Ascending aorta (tissue), 2 donors: ENCODE results near the gene NGDN. TPM values are rescaled to one million over a fixed set of nuclear protein-coding genes. Genes with fewer than 3 reads are reported as not detected.
A peak's percentile ranks its signal among the peaks of the same experiment; 100 is the strongest.
"Not testable (repeated sequence)": the region's sequence is repeated elsewhere in the genome, so short reads cannot be mapped to it uniquely, and the experiment has no call there.

ENCODE experiments used
- DNase-seq, 2 donors: peaks; one replicate each; pipeline ENCODE4 v3.0.0-alpha.2; 2019; ENCODE audit warnings: low spot score in 2 of 2
- H3K27ac ChIP-seq, 2 donors: fragments of 200-600 bp; sonication (generic); one replicate each; pipeline ENCODE4 v1.5.1; 2016 to 2017; ENCODE audit warnings: mild to moderate bottlenecking in 1 of 2
- H3K27me3 ChIP-seq: fragments of 200-600 bp; sonication (generic); one replicate; pipeline ENCODE4 v1.5.1; 2017
- H3K36me3 ChIP-seq, 2 donors: fragments of 200-600 bp; sonication (generic); one replicate each; pipeline ENCODE4 v1.5.1; 2016
- H3K4me1 ChIP-seq, 2 donors: fragments of 200-600 bp; sonication (generic); one replicate each; pipeline ENCODE4 v1.5.1; 2016 to 2017; ENCODE audit warnings: mild to moderate bottlenecking in 1 of 2
- H3K4me3 ChIP-seq, 2 donors: fragments of 200-600 bp; sonication (generic); one replicate each; pipeline ENCODE4 v1.5.1; 2016 to 2017; ENCODE audit warnings: mild to moderate bottlenecking in 1 of 2
- H3K9me3 ChIP-seq, 2 donors: fragments of 200-600 bp; sonication (generic); one replicate each; pipeline ENCODE4 v1.5.1; 2016
- CTCF ChIP-seq, 3 experiments: fragments of 200-600 bp in 2 of 3; fragments of 450-650 bp in 1 of 3; sonication (generic) in 2 of 3; IDR thresholded peaks; one replicate each; pipeline ENCODE4 v1.5.1; 2016 to 2019; ENCODE audit warnings: antibody characterized with exemption in 3 of 3, mild to moderate bottlenecking in 1 of 3, moderate library complexity in 1 of 3
- intact Hi-C: fragments of 100-400 bp; cut with DNase I; formaldehyde crosslinking; loops from one replicate; pipeline ENCODE4 v1.15.1; 2023
- total RNA-seq: library from RNA; depleted of rRNA; stranded (reverse); fragments of >200 nt; gene quantifications from one replicate; pipeline ENCODE4 v1.1.0, GENCODE V29; 2016

Gene NGDN
- total RNA-seq, result 7.8 TPM

- peaks cover 0 to 7% of the 10 kb centered on the region in 2 donors for H3K4me1 ChIP-seq
- H3K27ac ChIP-seq, result peak within 1 kb of the TSS; percentile 83 to 85
- peak; percentile 89 to 99 for DNase-seq
- intact Hi-C loops, result loop anchor here (1.0 to 5.0 kb wide), 5 partner anchors 87 to 542 kb away; partner anchors contain the start of genes EFS, PABPN1, PRMT5 and THTPA
- H3K9me3 ChIP-seq, result no peaks in the 10 kb centered on the region
- peaks cover 25 to 32% of the 10 kb centered on the region in 2 donors for H3K36me3 ChIP-seq
- no peaks in the 10 kb centered on the region for H3K27me3 ChIP-seq
- H3K4me3 ChIP-seq, result peak within 1 kb of the TSS; percentile 87 to 94
- TF ChIP-seq CTCF (IDR thresholded peaks at IDR 0.05), result peak; percentile 79 to 85 (median 82)
Observed at GRCh38 chr14:23469127-23469905, at the start of gene NGDN. NGDN (plus strand) TSS chr14:23469703; CDS start chr14:23469716, 13 bp downstream.

DNA sequence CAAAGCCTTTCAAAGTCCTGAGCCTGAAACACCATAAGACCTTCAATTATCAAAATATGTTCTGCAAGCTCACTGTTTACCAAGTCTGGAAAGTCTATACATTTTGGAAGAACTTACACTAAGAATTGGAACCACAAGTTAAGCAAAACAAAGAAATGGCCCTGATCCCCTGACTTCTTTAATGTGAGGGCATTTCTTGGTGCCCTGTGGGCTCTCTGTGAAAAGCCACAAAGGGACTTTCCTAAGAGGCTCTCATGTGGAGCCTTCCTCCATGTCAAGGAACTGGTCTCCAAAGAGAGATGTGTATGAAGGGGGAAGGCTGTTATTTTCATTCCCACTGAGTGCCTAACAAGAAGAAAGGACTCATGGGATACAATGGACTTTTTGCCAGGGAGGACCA, 47.9 kb upstream of the NGDN start:
- intact Hi-C loops, result no loop called here
- no peak for DNase-seq
- H3K9me3 ChIP-seq, result no peaks in the 10 kb centered on the region
- no peak overlapping the region for H3K27ac ChIP-seq
- H3K4me1 ChIP-seq, result no peaks in the 10 kb centered on the region
- H3K36me3 ChIP-seq, result no peaks in the 10 kb centered on the region
- no peaks in the 10 kb centered on the region for H3K27me3 ChIP-seq
- no peak overlapping the region for H3K4me3 ChIP-seq
- no peak for TF ChIP-seq CTCF (IDR thresholded peaks at IDR 0.05)

GRCh38 chr14:23423657-23424056, 45.8 kb upstream of the NGDN start:
- Histone ChIP-seq H3K36me3 (no peaks in the 10 kb centered on the region), H3K27me3 (no peaks in the 10 kb centered on the region), H3K27ac (no peak overlapping the region), H3K4me1 (no peaks in the 10 kb centered on the region), H3K4me3 (no peak overlapping the region), H3K9me3 (no peaks in the 10 kb centered on the region)
- no peak for DNase-seq
- no peak for TF ChIP-seq CTCF (IDR thresholded peaks at IDR 0.05)
- intact Hi-C loops, result no loop called here

DNA sequence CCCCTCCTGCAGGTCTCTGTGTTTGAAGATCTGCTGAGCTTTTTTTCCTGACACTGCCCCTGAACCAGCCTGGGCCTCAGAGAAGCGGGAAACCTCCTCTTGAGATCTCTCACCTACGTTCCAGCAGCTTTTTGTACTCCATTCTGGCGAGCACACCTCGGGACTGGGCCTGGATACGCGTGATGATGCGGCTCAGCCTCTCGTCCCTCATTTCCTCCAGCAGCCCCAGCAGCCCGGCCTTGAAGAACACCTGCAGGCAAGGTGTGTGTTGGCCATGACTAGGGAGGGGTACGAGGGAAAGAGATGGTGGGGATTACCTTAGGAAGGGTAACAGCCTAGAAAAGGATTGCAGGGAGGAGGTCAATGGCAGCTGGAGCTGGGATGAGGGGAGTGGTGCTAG, 44.3 kb upstream of the NGDN start:
- Histone ChIP-seq H3K4me1 (no peaks in the 10 kb centered on the region), H3K9me3 (no peaks in the 10 kb centered on the region), H3K27ac (no peak overlapping the region), H3K4me3 (no peak overlapping the region), H3K27me3 (no peaks in the 10 kb centered on the region), H3K36me3 (no peaks in the 10 kb centered on the region)
- intact Hi-C loops, result no loop called here
- DNase-seq, result no peak
- no peak for TF ChIP-seq CTCF (IDR thresholded peaks at IDR 0.05)

GRCh38 chr14:23425798-23426197, 43.7 kb upstream of the NGDN start:
- intact Hi-C loops, DNase-seq, H3K4me3 ChIP-seq, H3K27me3 ChIP-seq, H3K36me3 ChIP-seq, H3K9me3 ChIP-seq, H3K27ac ChIP-seq, H3K4me1 ChIP-seq: not testable (repeated sequence)

DNA sequence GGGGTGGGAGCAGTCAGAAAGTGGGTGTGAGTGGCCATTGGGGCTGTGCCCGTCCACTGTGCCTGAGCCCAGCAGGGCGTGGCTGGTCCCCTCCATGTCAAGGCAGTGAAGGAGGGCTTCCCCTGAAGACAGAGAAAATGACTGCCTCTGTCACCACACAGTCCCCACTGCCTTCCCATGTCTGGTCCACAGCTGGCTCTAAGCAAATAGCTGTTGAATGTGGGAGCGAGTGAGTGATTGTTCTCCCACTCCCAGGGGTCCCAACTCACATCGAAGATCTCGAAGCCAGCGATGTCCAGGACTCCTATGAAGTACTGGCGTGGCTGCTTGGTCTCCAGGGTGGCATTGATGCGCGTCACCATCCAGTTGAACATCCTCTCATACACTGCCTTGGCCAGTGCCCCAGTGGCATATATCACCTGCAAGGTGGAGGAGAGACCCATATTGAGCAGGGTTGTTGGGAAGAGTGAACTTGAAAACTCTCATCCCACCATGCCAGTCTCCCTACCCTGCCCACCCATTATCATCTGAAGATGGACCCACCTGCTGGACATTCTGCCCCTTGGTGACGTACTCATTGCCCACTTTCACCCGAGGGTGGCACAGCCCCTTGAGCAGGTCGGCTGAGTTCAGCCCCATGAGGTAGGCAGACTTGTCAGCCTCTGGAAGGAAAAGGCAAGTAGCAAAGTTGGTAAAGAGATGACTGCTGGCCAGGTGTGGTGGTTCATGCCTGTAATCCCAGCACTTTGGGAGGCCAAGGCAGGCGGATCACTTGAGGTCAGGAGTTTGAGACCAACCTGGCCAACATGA, 40.6 kb upstream of the NGDN start:
- peak in 1 of 2 donors; percentile 47 for DNase-seq
- Histone ChIP-seq H3K27me3 (no peaks in the 10 kb centered on the region), H3K4me1 (no peaks in the 10 kb centered on the region), H3K36me3 (no peaks in the 10 kb centered on the region), H3K4me3 (no peak overlapping the region), H3K9me3 (no peaks in the 10 kb centered on the region), H3K27ac (no peak overlapping the region)
- intact Hi-C loops, result no loop called here
- TF ChIP-seq CTCF (IDR thresholded peaks at IDR 0.05), result no peak
